Psoas muscle (tissue), 8 donors: ENCODE measurements around the gene AAGAB. TPM values are rescaled to one million over a fixed set of nuclear protein-coding genes. Genes with fewer than 3 reads are reported as not detected.
"Not testable (repeated sequence)": the region's sequence is repeated elsewhere in the genome, so short reads cannot be mapped to it uniquely, and the experiment has no call there.

Source experiments
- ATAC-seq, 4 donors: fragments of 200-7000 bp; cut with Tn5 transposase; one replicate each; pipeline ENCODE4 v1.9.1; 2020; ENCODE audit warnings: moderate library complexity in 3 of 4, mild to moderate bottlenecking in 2 of 4
- DNase-seq, 2 donors: peaks; one replicate each; pipeline ENCODE4 v3.0.0-alpha.2; 2020
- H3K27ac ChIP-seq: fragments of 200-600 bp; one replicate; pipeline ENCODE4 v1.8.0; 2022
- H3K27me3 ChIP-seq, 3 donors: fragments of 200-600 bp in 1 of 3; one replicate each; pipeline versions ENCODE4 v1.6.1 to v1.8.0; 2013 to 2022; ENCODE audit warnings: low read length in 2 of 3, mild to moderate bottlenecking in 2 of 3, moderate library complexity in 1 of 3; ENCODE audit not compliant: insufficient read depth in 3 of 3
- H3K36me3 ChIP-seq, 2 donors: fragments of 200-600 bp in 1 of 2; one replicate each; pipeline versions ENCODE4 v1.6.1 to v1.8.0; 2013 to 2022; ENCODE audit warnings: low read depth in 1 of 2, mild to moderate bottlenecking in 1 of 2, moderate library complexity in 1 of 2; ENCODE audit not compliant: insufficient read depth in 1 of 2
- H3K4me1 ChIP-seq: fragments of 200-600 bp; one replicate; pipeline ENCODE4 v1.8.0; 2022
- H3K4me3 ChIP-seq: fragments of 200-600 bp; one replicate; pipeline ENCODE4 v1.8.0; 2022; ENCODE audit warnings: mild to moderate bottlenecking
- H3K9me3 ChIP-seq: fragments of 200-600 bp; one replicate; pipeline ENCODE4 v1.8.0; 2022
- WGBS, 3 donors: extraction: QIAGEN DNeasy Blood & Tissue Kit; methylation state at CpG; one replicate each; pipeline versions ENCODE4 v1.1.6 to v1.1.7; 2013; 5-methylcytosine and 5-hydroxymethylcytosine counted together
- intact Hi-C, 2 donors: fragments of 100-400 bp; cut with DNase I; formaldehyde crosslinking; loops; one replicate each; pipeline versions ENCODE4 v1.11.0 to v1.14.2; 2022
- polyA plus RNA-seq, 3 donors: library from polyadenylated mRNA; stranded (reverse); fragments of 200-250 nt; gene quantifications; one replicate each; pipeline ENCODE4 v1.2.3, GENCODE V29; 2013
- total RNA-seq, 4 donors: library from RNA; stranded (reverse); fragmentation: NEBNext Ultra II Directional in 2 of 4; extraction: Animal tissue kit (Norgen Biotek cat#: 25700) in 2 of 4; gene quantifications; one replicate each; pipeline versions ENCODE4 v1.2.1 to v1.2.4, GENCODE V29; 2021 to 2023
- TF ChIP-seq, protein P1 (sequence below): fragments of 200-600 bp; IDR thresholded peaks from one replicate; pipeline ENCODE4 v1.8.0; 2022; ENCODE audit warnings: antibody characterized with exemption
- donor health status: healthy with polysubstance abuse.
- donor health status: DM: no; HTN: no; CAD: no; lungs with moderate emphysema.
- donor health status: Bipolar disorder and iron deficiency.
- donor health status: healthy.
- donor health status: DM: yes; HTN: yes; CAD: no.
- donor health status: DM: no; HTN: no; CAD: no.
- donor health status: DM: no; HTN: no; CAD: no.
- donor health status: DM: yes; HTN: yes; CAD: no.

The AAGAB gene
- total and polyA plus RNA-seq, 7 donors = 19.0 to 46.1 (median 42.1) TPM

DNA sequence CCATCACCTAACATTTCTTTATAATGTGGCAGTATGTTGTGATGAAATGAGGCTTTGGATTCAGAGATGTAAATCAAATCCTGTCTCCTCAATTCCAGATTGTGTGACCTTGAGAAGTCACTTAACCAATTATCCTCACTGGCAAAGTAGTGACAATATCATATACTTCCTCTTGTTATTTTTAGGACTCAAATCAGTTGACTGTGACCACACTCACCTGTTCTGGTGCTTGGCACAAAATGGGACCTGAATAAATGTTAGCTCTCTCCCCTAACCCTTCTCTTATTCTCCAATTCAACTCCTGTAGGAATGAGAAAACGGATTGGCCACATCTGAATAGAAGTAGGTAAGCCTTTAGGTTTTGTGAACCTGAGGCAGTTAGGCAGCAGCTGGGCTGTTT is 42.2 kb upstream of the AAGAB start:
- Histone ChIP-seq H3K4me1 (peaks cover 5% of the 10 kb centered on the region), H3K36me3 (no peaks in the 10 kb centered on the region), H3K9me3 (no peaks in the 10 kb centered on the region), H3K4me3 (no peak overlapping the region), H3K27ac (no peak overlapping the region), H3K27me3 (no peaks in the 10 kb centered on the region)
- 82 to 94% (median 90%) methylated on average over 1 of the region's 1 CpG for WGBS, 3 donors
- ATAC-seq (no peak), DNase-seq (no peak)
- TF ChIP-seq, protein P1, sequence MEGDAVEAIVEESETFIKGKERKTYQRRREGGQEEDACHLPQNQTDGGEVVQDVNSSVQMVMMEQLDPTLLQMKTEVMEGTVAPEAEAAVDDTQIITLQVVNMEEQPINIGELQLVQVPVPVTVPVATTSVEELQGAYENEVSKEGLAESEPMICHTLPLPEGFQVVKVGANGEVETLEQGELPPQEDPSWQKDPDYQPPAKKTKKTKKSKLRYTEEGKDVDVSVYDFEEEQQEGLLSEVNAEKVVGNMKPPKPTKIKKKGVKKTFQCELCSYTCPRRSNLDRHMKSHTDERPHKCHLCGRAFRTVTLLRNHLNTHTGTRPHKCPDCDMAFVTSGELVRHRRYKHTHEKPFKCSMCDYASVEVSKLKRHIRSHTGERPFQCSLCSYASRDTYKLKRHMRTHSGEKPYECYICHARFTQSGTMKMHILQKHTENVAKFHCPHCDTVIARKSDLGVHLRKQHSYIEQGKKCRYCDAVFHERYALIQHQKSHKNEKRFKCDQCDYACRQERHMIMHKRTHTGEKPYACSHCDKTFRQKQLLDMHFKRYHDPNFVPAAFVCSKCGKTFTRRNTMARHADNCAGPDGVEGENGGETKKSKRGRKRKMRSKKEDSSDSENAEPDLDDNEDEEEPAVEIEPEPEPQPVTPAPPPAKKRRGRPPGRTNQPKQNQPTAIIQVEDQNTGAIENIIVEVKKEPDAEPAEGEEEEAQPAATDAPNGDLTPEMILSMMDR = no peak
- intact Hi-C loops = no loop called here

DNA sequence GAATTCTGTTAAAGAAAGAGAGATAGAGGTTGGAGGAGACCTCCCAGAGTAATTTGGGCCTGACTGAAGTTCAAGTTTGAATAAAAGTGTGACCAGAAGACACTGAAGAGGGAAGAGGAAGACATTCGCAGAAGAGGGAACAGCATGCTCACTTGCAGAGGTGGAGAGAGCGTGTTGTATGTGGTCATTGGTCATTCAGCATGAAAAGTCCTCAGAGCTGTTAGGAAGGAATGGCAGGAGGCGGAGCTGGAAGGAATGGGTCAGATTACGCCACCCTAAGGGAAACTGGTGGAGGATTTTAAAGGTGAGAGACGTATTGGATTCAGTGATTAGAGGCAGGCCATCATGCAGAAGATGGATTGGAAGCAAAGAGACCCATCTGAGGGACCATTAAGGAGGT is 41.7 kb upstream of the AAGAB start:
- H3K27me3 ChIP-seq = no peaks in the 10 kb centered on the region
- no peak for ATAC-seq
- TF ChIP-seq, protein P1 = no peak
- peaks cover 5% of the 10 kb centered on the region for H3K4me1 ChIP-seq
- H3K36me3 ChIP-seq = no peaks in the 10 kb centered on the region
- H3K9me3 ChIP-seq = no peaks in the 10 kb centered on the region
- no peak overlapping the region for H3K4me3 ChIP-seq
- no peak overlapping the region for H3K27ac ChIP-seq
- no peak for DNase-seq
- 81 to 93% (median 84%) methylated on average over 5 of the region's 5 CpGs for WGBS, 3 donors
- intact Hi-C loops = no loop called here

DNA sequence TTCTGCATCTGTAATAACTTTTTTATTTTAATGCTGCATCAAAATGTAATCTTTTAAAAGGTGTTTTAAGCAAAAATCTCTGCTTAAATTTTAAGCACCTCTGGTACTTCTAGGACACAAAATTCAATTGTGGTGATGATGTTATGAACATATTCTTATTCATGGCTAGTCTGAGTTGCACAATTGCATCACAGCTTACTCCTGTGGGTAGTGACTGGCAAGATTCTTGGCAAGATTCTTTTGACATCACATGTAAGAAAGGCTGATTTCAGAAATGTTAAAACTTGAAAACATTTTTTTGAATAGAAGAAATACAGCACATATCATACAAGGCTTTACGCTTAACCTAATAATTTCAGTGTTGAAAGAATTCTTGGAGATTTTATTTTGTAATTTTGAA is 35.9 kb upstream of the AAGAB start:
- ATAC-seq (no peak), DNase-seq (no peak)
- H3K36me3 ChIP-seq = no peaks in the 10 kb centered on the region
- H3K27ac ChIP-seq = no peak overlapping the region
- intact Hi-C loops = no loop called here
- H3K4me3 ChIP-seq = no peak overlapping the region
- H3K4me1 ChIP-seq = no peaks in the 10 kb centered on the region
- 96 to 100% (median 98%) methylated on average over 1 of the region's 1 CpG for WGBS, 3 donors
- TF ChIP-seq, protein P1 = no peak
- H3K27me3 ChIP-seq = no peaks in the 10 kb centered on the region
- H3K9me3 ChIP-seq = peaks cover 6% of the 10 kb centered on the region

DNA sequence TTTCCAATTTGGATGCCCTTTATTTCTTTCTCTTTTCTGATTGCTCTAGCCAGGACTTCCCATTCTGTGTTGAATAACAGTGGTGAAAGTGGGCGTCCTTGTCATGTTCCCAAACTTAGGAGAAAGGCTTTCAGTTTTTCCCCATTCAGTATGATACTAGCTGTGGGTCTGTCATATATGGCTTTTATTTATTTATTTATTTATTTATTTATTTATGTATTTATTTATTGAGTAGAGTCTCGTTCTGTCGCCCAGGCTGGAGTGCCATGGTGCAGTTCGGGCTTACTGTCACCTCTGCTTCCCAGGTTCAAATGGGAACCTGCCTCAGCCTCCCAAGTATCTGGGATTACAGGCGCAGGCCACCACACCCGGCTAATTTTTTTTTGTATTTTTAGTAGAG is 31.9 kb upstream of the AAGAB start:
- intact Hi-C loops, H3K36me3 ChIP-seq, H3K4me1 ChIP-seq, ATAC-seq, H3K27me3 ChIP-seq, H3K27ac ChIP-seq, H3K4me3 ChIP-seq, DNase-seq, H3K9me3 ChIP-seq: not testable (repeated sequence)
- 78 to 96% (median 81%) methylated on average over 6 of the region's 6 CpGs for WGBS, 3 donors

DNA sequence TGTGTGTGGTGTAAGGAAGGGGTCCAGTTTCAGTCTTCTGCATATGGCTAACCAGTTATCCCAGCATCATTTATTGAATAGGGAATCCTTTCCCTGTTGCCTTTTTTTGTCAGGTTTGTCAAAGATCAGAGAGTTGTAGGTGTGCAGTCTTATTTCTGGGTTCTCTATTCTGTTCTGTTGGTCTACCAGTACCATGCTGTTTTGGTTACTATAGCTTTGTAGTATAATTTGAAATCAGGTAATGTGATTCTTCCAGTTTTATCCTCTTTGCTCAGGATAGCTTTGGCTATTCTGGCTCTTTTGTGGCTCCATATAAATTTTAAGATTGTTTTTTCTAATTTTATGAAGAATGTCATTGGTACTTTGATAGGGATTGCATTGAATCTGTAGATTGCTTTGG is 31.2 kb upstream of the AAGAB start:
- H3K27ac ChIP-seq, intact Hi-C loops, H3K27me3 ChIP-seq, H3K36me3 ChIP-seq, DNase-seq, ATAC-seq, H3K9me3 ChIP-seq, H3K4me3 ChIP-seq, H3K4me1 ChIP-seq: not testable (repeated sequence)

DNA sequence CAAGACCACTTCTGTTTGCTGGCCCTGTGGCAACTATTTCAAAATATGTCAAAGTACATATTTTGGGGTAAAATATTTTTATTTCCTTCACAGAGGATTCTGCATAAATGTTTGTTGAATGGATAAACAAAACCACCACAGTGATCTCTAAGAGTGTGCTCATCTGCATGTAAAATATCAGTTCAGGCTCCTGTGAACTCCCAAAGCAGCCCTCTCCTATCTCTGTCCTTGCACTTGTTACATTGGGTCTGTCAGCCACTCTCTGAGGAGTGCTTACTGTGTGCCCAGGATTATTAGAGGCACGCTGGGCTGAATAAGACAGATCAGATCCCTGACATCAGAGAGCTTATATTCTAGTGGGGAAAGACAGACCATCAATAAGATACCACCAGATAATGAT is 27.3 kb upstream of the AAGAB start:
- WGBS, 3 donors = 90 to 100% (median 100%) methylated on average over 1 of the region's 1 CpG
- Histone ChIP-seq H3K4me1 (no peaks in the 10 kb centered on the region), H3K27ac (no peak overlapping the region), H3K9me3 (peaks cover 10% of the 10 kb centered on the region), H3K36me3 (no peaks in the 10 kb centered on the region), H3K4me3 (no peak overlapping the region), H3K27me3 (no peaks in the 10 kb centered on the region)
- TF ChIP-seq, protein P1 = no peak
- DNase-seq (no peak), ATAC-seq (no peak)
- intact Hi-C loops = no loop called here
